Measurements from ENCODE around the gene RTN4RL2.

DNA sequence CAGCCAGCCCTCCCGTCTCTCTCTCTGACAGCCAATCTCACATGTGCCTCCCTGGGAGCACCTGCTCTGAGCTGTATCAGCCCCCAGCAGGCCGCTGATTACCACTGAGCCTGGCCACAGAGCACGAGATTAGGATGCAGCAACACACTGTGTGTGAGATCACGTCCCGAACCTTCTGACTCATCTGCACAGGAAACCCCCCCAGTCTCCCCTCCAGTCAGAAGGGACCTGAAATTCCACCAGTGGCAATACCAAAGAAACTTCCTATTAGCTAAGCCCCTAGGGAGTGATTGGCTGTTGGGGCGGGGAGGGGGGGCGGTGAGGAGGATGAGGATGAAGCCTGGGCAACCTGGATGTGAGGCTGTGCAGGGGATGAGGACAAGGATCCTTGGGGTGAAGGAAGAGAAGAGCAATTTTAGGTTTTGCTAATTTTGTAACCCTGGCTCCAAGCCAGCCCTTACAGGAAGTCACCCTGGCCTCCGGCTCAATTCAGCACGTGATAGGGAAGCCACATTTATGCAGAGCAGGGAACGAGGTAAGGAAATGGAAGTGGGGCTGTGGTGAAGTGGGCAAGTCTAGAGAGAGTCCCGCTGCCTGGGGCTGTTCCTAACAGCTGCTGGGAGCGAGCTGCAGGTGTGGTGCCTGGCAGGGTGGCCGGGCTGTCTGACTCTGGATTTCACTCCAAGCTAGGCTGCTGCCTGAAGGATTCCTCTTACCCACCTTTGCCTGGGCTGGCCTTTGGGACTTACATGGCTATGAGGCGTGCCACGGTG lies 35.4 kb upstream of the RTN4RL2 start:
- TF ChIP-seq, protein P1, sequence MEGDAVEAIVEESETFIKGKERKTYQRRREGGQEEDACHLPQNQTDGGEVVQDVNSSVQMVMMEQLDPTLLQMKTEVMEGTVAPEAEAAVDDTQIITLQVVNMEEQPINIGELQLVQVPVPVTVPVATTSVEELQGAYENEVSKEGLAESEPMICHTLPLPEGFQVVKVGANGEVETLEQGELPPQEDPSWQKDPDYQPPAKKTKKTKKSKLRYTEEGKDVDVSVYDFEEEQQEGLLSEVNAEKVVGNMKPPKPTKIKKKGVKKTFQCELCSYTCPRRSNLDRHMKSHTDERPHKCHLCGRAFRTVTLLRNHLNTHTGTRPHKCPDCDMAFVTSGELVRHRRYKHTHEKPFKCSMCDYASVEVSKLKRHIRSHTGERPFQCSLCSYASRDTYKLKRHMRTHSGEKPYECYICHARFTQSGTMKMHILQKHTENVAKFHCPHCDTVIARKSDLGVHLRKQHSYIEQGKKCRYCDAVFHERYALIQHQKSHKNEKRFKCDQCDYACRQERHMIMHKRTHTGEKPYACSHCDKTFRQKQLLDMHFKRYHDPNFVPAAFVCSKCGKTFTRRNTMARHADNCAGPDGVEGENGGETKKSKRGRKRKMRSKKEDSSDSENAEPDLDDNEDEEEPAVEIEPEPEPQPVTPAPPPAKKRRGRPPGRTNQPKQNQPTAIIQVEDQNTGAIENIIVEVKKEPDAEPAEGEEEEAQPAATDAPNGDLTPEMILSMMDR (IDR thresholded peaks at IDR 0.05) = no peak
- TF ChIP-seq EP300 (IDR thresholded peaks at IDR 0.05) = no peak

All from stomach (tissue), 4 donors.